Endothelial cell of hepatic sinusoid (primary cell): ENCODE results near the gene TGFB1.

Source experiments
- in situ Hi-C: cut with HindIII; loops from 2 replicates; pipeline ENCODE4 v1.10.0; 2017; ENCODE audit warnings: low sequenced_read_pairs

Gene TGFB1

DNA sequence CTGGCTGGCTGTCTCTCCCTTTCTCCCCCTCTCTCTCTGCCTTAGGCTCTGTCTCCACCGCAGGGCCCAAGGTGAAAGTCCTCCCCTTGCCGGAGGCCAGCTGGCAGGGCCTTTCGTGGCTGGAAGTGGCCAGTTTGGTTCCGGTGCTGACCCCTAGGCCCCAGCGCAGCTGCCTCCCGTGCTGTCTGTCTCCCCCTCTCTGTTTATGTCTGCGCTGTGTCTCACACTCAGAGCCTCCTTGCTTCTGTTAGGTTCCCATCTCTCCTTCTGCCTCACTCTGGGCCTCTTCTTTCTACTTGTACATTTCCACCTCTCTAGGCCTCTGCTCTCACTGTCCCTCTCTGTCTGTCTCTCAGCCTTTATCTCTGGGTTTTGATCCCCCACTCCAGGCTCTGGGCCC, 30.7 kb downstream of the TGFB1 start:
- in situ Hi-C loops = no loop called here

GRCh38 chr19:41322451-41322850, 31.3 kb downstream of the TGFB1 start:
- in situ Hi-C loops = no loop called here

DNA sequence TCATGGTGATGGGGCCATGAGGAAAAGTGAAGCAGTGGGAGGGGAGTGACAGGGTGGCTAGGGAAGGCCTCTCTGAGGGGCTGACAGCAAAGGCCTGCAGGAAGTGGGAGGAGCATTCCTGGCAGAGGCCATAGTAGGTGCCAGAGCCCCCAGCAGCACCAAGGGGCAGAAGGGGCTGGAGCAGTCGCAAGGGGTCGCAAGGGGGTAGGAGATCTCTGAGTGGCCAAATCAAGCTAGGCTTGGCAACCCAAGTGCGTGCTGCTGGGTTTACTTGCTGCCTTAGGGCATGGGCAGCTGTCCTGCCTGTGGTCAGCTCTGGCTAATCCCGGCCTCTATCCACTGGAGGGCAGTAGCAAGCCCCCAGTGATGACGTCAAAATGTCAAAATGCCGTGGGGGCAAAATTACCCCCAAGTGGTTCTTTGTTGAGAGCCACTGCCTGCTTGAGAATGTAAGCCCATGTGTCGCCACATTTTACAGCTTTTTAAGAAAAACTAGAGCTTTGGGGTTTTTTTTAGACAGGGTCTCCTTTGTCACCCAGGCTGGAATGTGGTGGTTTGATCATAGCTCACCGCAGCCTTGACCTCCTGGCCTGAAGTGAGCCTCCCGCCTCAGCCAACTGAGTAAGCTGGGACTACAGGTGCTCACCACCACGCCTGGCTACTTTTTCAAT, 32.0 kb downstream of the TGFB1 start:
- in situ Hi-C loops = no loop called here

DNA sequence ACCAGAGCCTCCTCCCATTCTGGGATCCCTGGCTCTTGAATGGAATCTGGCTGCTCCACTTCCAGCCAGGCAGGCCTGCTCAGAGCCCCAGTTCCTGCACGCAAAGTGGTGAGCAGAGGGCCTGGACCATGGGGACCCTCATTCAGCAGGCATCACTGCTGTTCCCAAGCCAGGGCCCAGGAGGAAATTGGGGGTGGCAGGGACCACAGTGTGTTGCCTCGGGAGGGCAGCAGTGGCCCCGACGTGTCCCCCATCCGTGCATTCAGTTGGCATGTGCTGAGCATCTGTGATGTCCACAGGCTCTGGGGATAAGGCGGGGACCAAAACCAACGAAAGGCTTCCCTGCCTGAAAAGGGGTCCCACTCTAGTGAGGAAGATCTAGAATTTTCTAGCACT, 32.5 kb downstream of the TGFB1 start:
- in situ Hi-C loops = no loop called here

DNA sequence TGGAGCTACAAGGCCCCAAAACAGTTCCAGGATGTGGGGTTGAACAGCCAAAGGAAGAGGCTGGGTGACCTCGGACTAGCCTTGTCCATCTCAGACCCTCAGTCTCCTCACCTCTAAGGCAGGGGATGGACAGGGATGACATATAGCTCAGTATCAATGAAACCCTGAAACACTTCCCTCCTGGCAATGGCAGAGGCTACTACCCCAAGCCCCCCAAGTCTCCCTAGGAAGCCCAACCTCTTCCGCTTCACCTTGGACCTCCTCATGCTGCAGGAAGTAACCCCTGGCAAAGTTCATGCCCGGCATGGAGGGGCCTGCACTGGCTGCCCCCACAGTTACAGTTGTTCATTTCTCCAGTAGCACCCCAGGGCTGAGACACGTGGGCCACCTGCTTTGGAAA, 33.2 kb downstream of the TGFB1 start:
- in situ Hi-C loops = no loop called here

- in situ Hi-C loops = no loop called here
Measured at GRCh38 chr19:41320185-41320518, 33.6 kb downstream of the TGFB1 start.

- in situ Hi-C loops = no loop called here
Measured at GRCh38 chr19:41319500-41320184, 34.1 kb downstream of the TGFB1 start.

- in situ Hi-C loops = no loop called here
Measured at GRCh38 chr19:41318696-41319499, 34.8 kb downstream of the TGFB1 start.

GRCh38 chr19:41316306-41316920, 37.3 kb downstream of the TGFB1 start:
- in situ Hi-C loops = no loop called here

- in situ Hi-C loops = no loop called here
Measured at GRCh38 chr19:41311613-41312012, 42.1 kb downstream of the TGFB1 start.

- in situ Hi-C loops = no loop called here
Measured at GRCh38 chr19:41311072-41311471, 42.6 kb downstream of the TGFB1 start.

DNA sequence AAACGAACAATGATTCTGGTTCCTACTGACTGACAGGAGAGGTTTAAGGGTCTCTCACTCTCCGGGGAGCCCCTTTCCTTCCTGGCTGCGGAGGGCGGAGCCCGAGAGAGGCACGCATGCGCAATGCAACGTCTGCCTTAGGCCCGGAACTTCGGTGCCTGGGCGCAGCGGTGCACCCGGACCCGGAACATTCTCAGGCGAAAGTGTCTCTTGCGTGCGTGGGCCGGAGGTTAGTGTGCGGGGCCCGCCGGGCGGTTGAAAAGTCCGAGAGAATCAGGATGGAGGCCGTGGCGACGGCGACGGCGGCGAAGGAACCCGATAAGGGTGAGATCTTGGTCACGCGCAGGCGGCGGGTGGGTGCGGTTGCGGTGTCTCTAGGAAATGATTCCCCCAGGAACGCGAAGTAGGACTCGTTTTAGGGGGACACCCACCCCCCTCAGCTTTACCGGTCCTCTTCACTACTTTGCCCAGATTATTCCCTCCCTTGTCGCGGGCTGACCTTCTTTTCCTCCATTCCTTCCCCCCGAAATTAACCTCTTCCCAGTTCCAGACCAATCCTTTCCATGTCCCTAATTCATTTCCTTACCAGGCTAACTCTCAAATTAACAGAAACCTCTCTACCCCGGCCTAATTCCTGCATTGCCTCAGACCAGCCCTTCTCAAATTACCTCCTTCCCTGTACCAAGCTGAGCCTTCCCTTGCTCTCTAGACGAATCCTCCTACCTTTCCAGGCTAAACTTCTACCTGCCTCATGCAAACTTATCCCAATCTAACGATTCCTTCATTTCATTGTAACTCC, 43.5 kb downstream of the TGFB1 start, which contains the start of gene CCDC97:
Gene CCDC97 (plus strand): TSS at position 140 of the 799 bp plus-strand sequence. CDS start 139 bp downstream, at position 279.
- in situ Hi-C loops = no loop called here

DNA sequence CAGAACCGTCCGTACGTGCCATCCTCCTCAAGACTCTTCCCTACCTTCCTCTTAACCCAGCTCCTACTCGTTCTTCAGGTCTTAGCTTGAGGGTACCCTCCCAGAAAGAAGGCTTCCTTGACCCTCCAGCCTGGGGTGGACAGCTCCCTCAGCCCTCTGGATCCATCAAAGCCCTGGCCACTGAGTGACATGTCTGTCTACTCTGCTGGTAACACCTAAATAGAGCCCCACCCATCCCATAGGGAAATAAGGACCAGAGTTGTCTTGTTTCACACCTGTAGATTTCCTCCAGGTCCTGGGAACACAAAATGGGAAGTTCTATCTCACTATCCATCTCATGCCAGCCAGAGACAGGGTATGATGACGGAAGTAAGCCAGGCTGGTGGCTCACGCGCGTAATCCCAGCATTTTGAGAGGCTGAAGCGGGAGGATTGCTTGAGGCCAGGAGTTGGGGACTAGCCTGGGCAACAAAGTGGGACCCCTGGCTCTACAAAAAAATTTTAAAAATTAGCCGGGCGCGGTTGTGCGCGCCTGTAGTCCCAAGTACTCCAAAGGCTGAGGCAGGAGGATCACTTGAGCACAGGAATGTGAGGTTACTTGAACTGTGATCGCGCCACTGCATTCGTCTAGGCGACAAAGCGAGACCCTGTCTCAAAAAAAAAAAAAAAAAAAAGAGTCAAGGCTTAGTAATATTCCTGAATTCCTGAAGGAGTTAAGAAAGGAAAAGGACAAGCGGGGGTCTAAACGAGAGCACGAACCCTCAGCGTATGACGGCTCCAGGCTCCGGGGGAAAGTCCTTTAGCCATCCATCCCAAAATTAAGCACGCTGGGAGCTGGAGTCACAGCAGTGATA, 44.3 kb downstream of the TGFB1 start:
- in situ Hi-C loops = loop anchor here (5.0 kb wide), 2 partner anchors 37 to 48 kb away; no protein-coding TSS in a partner anchor

DNA sequence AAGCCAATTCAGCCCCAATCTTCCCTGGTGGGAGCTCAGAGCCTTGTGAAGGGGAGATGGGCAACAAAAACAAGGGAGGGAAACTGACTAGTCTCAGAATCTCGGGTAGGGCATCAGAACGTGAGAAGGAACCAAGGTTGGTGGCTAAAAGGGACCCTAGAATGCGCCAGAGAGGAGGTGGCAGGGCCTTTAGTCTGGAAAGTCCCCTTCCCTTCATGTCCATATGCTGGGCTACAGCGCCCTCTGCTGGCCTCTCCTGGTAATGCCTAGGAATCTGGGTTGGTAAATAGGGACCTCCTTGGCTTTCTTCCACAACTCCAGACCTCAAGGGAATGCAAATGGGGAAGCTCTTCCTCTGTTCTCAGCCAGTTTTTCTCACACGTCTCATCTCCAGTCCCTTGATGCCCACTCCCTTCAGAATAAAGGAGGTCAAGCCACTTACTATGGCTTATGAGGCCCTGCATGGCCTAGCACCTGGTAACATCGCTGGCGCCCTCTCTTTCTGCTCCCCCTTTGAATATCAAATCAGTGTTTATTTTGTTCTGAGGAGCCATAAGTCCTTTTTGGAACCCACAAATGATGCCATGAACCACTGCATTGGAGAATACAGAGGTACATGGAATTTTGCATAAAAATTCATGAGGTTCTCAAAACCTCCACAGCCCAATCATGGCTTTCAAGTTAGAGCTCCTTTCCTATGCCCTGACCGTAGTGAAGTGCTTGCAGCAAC, 45.1 kb downstream of the TGFB1 start:
- in situ Hi-C loops = loop anchor here (5.0 kb wide), 2 partner anchors 36 to 49 kb away; no protein-coding TSS in a partner anchor

DNA sequence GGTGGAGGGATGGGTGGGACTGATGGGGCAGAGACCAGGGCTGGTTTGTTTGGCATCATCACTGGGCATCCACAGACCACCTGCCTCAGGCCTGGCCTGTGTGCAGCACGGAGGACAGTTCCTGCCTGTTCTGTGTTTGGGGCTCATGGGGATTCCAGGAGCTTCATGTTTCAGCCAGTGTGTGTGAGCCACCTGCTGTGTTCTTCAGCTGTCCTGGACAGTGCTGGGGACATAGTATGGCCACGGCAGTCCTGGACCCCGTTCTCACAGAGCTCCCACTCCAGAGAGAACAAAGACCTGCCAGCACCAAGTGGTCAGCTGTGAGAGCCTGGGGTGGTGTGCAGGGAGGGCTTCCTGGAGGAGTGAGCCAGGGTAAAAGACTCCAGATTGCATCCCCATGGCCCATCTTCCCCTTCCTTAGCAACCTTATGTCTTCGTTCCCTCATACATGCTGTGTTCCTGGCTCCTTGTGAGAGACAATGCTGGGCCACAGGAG, 45.7 kb downstream of the TGFB1 start:
- in situ Hi-C loops = loop anchor here (5.0 kb wide), 2 partner anchors 36 to 49 kb away; no protein-coding TSS in a partner anchor

- in situ Hi-C loops = loop anchor here (5.0 kb wide), 2 partner anchors 35 to 50 kb away; no protein-coding TSS in a partner anchor
Measured at GRCh38 chr19:41307090-41307875, 46.4 kb downstream of the TGFB1 start.

- in situ Hi-C loops = loop anchor here (5.0 kb wide), 2 partner anchors 34 to 51 kb away; no protein-coding TSS in a partner anchor
Measured at GRCh38 chr19:41305927-41306793, 47.6 kb downstream of the TGFB1 start.
